ENCODE results near the gene ZNF311.
A peak's percentile ranks its signal among the peaks of the same experiment; 100 is the strongest.

Gene ZNF311

GRCh38 chr6:29009358-29009757, 4.2 kb upstream of the ZNF311 start:
- no peak overlapping the region for H3K4me3 ChIP-seq (ENCODE audit: control insufficient read depth, low read depth, low read length)
- no peak for DNase-seq (ENCODE audit: low read depth)
- no peak for TF ChIP-seq CTCF (conservative IDR thresholded peaks at IDR 0.05; ENCODE audit: control insufficient read depth, insufficient read depth, low read depth, low read length)

DNA sequence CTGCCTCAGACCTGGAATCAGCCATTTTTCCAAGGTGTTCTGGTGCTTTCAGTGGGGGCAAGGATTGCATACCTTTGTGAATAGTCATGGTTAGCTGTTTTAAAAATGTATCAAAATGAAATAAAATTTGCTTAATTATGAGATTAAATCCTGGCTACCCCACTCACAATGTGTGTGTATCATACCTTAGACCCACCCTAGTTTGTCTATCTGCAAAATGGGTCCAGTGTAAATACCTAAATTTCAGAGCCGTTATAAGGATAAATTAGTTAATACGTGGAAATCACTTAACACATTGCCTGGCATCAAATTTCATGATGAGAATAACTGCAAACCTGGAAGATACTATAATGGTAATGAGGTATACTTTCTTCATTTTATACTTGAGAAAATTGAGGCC, 3.0 kb upstream of the ZNF311 start:
- DNase-seq (ENCODE audit: low read depth), result no peak
- H3K4me3 ChIP-seq (ENCODE audit: control insufficient read depth, low read depth, low read length), result no peak overlapping the region
- no peak for TF ChIP-seq CTCF (conservative IDR thresholded peaks at IDR 0.05; ENCODE audit: control insufficient read depth, insufficient read depth, low read depth, low read length)

DNA sequence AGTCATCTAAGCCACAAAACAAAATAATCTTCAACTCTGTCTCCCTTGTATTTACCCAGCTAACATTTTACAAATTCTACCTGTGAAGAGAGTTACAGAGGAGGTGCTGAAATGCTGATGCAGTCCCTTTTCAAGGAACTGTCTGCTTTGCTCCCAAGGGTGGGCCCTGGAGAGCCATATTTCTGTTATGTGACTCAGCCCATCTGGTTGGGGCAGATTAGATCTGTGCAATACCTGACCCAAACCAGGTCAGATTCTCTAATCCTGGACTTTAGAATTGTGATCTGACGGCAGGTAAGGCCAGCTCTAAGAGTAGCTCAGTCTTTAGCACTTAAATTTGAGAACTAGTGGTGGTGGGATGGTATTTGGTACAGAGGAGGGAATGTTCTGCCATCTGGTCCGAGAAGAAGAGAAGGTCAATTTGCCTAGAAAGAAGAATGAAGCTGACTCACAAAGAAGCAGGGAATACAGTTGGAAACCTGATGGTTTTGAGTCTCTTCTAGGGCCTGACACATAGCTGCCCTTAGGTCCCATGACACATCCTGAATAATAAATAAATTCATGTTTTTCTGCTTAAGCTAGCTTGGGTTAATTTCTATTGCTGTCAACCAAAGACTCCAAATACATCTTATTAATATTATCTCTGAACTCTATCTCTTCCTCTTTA, 8.1 kb downstream of the ZNF311 start:
- DNase-seq (ENCODE audit: low read depth), result peak; percentile 44
- H3K4me3 ChIP-seq (ENCODE audit: control insufficient read depth, low read depth, low read length), result no peak overlapping the region
- no peak for TF ChIP-seq CTCF (conservative IDR thresholded peaks at IDR 0.05; ENCODE audit: control insufficient read depth, insufficient read depth, low read depth, low read length)

DNA sequence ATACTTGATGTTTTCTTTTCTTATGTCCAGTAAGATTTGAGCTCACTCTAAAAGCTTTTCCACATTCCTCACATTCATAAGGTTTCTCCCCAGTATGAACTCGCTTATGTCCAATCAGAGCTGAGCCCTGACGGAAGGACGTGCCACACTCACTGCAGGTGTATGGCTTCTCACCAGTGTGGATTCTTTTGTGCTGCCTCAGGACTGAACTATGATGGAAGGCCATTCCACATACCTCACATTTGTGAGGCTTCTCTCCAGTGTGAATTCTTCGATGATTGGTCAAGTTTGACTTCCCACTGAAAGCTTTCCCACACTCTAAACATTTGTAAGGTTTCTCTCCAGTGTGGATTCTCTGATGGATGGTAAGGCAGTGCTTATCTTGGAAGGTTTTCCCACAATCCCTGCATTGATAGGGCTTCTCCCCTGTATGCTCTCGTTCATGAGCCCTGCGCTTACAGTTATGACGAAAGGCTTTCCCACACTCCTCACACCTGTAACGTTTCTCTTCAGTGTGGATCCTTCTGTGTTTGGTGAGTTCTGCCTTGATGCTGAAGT, 9.9 kb downstream of the ZNF311 start:
- TF ChIP-seq CTCF (conservative IDR thresholded peaks at IDR 0.05; ENCODE audit: control insufficient read depth, insufficient read depth, low read depth, low read length), result no peak
- H3K4me3 ChIP-seq (ENCODE audit: control insufficient read depth, low read depth, low read length), result no peak overlapping the region
- DNase-seq (ENCODE audit: low read depth), result no peak

DNA sequence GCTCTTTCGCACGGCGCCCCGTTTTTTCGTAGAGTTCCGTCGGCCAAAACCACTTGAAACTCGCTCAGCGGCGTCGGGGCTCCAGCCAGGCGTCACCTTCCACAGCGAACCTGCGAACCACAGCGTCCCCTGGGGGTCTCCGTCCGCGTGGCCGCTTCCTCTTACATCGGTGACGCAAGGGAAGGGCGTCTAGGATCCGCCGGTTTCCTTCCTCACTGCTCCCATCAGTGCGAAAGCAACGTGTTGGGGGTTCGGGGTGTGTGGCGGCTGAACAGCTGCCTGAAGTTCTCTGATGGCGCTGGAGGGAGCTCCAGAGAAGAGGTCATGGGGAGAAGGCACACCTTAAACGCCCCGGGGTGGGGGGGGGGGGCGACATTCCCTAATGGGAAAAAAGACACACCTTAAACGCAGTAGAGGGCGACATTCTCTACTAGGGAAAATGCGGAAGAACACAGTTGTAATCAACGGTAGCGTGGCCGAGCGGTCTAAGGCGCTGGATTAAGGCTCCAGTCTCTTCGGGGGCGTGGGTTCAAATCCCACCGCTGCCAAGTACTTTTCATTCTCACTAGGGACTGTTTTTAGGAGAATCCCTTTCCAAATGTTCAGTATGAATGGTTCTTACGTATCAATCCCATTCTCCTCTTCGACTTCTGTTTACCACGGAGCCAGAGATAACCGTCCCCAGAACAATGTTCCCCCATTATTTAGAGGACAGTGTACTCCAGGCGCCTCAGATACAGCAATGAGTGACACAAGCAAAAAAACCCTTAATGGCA, 16.4 kb downstream of the ZNF311 start:
- peak; percentile 44 for TF ChIP-seq CTCF (conservative IDR thresholded peaks at IDR 0.05; ENCODE audit: control insufficient read depth, insufficient read depth, low read depth, low read length)
- peak overlapping the region; percentile 58 for H3K4me3 ChIP-seq (ENCODE audit: control insufficient read depth, low read depth, low read length)
- DNase-seq (ENCODE audit: low read depth), result peak; percentile 83

- peak; percentile 99 for DNase-seq (ENCODE audit: low read depth)
- no peak for TF ChIP-seq CTCF (conservative IDR thresholded peaks at IDR 0.05; ENCODE audit: control insufficient read depth, insufficient read depth, low read depth, low read length)
Observed at GRCh38 chr6:28985462-28986164, 19.5 kb downstream of the ZNF311 start.

More at GRCh38 chr6:28985462-28986164, 19.5 kb downstream of the ZNF311 start:
- H3K4me3 ChIP-seq (ENCODE audit: control insufficient read depth, low read depth, low read length), result peak overlapping the region; percentile 66

Measured in fibroblast of mammary gland (primary cell).